GM19452 (cell line): ENCODE data around the gene THAP4.
"Not testable (repeated sequence)": the region's sequence is repeated elsewhere in the genome, so short reads cannot be mapped to it uniquely, and the experiment has no call there.

Source experiments
- ATAC-seq: cut with Tn5 transposase; IDR thresholded peaks from one replicate; pipeline ENCODE4 v1.9.1; 2021; ENCODE audit not compliant: unreplicated experiment

The THAP4 gene

DNA sequence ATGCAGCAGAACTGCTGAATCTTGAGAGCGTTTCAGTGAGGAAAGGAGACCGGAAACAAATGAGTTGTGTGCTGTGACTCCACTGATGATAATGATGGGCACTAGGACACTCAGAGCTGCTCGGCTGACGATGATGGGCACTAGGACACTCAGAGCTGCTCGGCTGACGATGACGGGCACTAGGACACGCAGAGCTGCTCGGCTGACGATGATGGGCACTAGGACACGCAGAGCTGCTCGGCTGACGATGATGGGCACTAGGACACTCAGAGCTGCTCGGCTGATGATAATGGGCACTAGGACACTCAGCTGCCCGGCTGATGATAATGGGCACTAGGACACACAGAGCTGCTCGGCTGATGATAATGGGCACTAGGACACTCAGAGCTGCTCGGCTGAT is 47.1 kb downstream of the THAP4 start:
- not testable (repeated sequence) for ATAC-seq

DNA sequence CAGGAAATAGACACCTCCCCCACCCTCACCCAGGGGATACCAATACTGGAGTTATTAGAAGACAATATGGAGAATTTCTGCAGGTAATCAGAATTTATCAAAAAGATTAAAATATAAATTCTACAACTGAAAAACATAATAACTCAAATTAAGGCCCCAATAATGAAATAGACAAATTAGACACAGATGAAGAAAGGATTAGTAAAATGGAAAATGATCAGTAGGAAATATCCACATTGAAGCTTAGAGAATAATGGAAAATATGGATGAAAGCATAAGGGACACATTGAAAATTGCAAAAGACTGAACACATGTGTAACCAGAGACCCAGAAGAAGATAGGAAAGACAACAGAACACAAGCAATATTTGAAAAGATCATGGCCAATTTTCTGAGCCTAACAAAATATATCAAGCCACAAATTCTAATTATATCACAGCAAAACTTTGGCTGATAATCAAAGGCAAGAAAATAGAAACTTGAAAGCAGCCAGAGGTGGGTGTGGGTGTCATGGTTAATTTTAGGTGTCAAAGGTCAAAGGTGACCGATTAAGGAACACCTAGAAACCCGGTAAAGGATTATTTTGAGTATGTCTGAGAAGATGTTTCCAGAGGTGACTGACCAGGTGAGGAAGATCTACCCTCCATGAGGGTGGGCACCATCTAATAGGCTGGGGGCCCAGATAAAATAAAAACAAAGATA is 50.2 kb downstream of the THAP4 start:
- ATAC-seq: no peak

DNA sequence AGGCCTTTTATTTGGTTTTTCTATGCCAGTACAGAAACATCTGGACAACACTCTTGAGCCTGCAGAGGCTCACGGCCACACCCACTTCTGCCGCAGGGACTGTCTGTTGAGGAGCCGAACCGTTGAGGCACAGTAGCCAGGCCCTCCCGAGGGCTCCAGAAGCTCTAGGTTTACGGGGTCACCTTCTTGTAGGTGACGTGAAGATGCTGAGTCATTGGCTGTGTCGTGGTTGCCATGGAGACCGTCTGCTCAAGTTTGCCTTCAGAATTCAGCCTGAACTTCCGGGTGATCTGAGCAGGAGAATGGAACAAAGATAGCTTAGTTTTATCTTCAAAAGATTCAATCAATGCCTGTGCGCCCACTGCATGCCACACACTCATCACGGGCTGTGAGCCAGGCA is 52.5 kb downstream of the THAP4 start:
- ATAC-seq: no peak

DNA sequence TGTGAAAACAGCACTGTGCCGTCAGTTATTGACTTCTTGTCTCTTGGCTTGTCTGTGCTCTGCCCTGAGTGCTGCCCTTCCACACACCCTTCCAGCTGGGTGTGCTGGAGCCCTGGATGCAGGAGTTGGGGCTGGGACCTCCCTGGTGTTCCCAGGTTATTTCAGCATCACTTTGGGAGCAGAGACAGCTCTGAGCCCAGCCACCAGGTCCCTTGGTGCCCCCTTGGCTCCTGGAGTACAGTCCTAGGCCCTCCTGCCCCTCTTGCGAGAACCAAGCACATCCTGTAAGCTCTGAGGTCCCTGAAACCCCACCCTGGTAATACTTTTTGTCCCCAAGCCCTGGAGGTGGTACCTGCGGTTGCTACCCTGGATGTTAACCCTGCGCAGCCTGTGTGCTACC is 54.2 kb downstream of the THAP4 start:
- ATAC-seq: no peak

DNA sequence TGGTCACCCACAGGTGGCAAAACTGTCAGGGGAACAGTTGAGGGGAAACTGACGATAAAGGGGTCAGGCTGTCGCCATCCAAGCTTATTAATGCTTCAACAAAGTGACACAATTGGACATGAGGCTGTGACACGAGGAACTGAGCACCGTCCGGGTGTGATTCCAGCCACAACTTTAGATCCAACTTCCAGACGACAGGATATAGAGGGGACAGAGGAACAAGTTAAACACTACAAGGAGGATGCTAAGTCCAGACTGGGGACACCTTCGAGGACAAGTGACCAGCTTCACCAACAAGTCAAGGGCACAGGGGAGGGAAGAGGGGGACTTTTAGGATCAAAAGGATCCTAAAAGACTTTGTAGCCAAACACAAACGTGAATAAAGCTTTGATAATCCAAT is 54.6 kb downstream of the THAP4 start:
- no peak for ATAC-seq

DNA sequence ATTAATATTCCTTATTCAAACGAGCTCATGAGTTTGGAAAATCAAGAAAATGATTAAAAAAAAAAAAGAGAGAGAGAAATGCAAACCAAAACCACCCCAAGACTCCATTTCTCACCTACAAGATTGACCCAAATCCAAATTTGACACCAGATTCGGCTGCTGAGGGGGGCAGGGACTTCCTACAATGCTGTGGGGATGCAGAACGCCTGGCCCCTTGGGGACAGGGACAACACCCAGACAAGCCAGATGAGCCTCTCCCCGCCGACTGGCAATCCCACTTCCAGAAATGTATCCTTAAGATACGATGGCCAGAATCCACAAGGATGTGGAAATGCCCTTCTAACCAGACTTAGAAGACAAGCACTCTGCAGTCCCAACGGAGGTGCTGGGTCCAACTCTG is 57.7 kb downstream of the THAP4 start:
- no peak for ATAC-seq

DNA sequence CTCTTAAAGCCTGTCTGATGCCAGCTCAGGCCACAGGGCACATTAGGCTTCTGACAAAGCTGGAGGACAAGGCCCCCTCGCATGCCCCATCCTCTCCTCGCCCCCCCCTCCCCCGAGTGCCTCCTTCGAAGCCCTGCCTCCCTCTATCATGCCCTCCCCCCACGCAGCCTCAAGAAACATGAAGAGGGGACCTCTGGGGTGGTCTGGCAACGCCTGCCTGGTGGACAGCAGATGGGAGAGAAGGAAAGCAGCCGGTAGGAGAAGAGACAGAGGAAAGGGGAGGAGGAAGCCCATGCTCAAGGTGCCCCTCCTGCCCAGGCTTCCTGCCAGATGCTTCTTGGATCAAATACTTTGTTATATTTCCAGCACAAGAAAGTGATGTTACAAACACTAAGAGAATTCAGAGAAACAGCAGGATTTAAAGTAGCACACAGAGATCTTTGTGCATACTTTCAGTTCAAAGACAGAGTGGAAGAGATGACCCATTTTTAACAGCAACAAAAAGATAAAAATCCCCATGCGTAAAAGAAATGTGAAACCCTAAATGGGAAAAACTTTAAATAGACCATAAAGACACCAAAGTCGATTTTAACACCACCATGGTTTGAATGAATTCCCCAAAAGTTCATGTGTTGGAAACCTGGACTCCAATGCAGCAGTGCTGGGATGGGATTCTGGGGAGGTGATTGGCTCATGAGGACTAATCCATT is 59.4 kb downstream of the THAP4 start:
- ATAC-seq: no peak

DNA sequence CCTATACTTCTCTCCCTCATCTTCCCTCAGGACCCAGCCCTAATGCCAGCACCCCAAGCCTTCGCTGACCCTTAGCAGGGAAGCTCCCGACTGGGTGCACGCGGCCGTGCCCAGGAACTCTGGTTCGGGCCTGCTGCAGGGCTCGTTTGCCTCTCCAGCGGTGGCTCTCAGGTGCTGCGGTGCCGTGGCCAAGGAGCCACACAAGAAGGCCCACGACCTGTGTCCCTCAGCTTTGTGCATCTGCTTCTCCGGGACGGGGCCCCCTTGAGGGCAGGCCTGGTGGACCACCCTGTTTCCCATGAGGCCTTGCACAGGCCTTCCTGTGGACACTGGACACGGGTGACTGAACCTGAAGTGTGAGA is 60.7 kb downstream of the THAP4 start:
- ATAC-seq: no peak

DNA sequence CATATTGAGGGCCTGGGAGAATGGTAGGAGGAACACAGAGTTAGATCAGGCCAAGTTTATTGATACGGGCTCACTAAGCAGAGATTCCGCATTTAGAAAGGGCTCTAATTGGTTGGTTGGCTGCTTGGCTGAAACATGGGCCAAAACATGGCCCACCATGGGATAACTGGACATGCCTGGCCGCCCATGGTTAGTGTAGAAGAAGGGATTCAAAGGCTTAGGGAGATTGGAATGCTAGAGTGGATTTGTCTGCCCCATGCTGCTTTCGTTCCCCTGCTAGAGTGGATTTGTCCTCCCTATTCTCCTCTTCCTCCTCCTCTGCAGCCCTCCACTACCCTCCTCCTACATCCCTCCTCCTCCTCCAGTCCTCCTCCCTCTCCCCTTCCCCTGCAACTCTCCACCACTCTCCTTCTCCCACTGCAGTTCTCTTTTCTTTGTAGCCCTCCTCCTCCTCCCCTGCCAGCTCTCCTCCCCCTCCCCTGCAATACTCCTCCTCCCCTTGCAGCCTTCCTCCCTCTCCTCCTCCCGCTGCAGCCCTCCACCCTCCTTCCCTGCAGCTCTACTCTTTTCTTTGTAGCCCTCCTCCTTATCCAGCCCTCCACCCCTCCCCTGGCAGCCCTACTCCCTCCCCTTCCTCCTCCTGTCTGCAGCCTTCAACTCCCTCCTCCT is 61.2 kb downstream of the THAP4 start:
- no peak for ATAC-seq

DNA sequence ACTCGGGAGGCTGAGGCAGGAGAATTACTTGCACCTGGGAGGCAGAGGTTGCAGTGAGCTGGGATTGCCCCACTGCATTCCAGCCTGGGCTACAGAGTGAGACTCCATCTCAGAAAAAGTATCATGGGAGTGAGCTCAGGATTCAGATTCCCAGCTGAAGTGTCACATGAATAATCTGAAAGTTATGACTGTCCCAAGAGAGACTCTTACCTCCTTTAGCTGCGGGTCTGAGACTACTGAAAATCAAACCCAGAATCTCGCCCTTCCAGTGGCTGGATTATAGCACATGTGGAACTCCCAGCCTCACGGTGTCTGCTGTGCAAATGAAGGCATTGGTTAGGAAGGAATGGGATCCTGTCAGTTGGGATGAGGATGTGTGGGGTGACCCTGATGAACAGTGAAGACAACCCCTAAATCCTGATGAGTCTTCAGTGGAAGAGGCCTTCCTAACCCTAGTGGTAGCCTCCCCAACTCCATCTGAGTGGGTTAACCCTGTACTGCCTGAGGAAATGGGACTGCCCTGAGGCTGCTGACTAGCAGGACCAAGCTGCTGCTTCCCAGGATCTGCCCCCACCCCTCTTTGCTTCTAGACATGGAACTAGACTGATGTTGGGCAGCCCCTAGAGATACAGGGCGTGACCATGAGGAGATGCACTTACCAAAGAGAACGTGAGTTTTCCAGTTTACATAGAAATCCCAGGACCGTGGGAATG is 61.9 kb downstream of the THAP4 start:
- no peak for ATAC-seq

DNA sequence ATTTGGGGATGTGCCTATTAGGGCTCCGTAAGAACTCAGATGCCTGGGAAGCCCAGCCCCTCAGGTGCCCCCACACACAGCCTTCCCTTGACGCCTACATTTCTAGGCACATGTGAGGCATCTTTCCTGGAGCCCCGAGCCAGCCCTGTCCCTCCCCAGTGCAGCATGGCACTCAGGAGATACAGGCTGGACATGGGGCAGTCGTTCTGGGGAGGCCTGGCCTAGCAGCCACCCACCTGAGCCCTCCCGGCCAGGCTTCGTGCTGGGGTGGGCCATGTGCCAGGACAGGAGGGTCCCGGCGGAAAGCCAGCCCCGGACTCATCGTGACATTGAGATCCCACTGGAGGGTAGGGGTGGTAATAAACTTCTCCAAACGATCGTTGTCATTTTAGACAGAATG is 63.2 kb downstream of the THAP4 start:
- ATAC-seq: no peak

DNA sequence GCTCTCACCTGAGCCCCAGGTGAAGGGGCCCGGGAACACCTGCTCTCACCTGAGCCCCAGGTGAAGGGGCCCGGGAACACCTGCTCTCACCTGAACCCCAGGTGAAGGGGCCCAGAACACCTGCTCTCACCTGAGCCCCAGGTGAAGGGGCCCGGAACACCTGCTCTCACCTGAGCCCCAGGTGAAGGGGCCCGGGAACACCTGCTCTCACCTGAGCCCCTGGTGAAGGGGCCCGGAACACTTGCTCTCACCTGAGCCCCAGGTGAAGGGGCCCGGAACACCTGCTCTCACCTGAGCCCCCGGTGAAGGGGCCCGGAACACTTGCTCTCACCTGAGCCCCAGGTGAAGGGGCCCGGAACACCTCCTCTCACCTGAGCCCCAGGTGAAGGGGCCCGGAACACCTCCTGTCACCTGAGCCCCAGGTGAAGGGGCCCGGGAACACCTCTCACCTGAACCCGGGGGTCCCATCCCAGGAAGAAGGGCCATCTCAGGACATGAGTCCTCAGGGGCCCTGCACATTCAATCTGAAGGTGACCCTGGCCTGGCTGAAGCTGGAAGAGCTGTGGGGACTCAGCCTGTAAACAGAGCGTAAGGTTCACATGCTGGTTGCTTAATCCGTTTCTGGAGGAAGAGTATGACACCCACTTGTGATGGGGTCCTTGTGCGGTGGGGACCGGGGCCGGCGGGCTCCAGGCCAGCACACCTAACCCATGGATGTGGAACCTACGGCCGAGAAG is 63.9 kb downstream of the THAP4 start:
- not testable (repeated sequence) for ATAC-seq

DNA sequence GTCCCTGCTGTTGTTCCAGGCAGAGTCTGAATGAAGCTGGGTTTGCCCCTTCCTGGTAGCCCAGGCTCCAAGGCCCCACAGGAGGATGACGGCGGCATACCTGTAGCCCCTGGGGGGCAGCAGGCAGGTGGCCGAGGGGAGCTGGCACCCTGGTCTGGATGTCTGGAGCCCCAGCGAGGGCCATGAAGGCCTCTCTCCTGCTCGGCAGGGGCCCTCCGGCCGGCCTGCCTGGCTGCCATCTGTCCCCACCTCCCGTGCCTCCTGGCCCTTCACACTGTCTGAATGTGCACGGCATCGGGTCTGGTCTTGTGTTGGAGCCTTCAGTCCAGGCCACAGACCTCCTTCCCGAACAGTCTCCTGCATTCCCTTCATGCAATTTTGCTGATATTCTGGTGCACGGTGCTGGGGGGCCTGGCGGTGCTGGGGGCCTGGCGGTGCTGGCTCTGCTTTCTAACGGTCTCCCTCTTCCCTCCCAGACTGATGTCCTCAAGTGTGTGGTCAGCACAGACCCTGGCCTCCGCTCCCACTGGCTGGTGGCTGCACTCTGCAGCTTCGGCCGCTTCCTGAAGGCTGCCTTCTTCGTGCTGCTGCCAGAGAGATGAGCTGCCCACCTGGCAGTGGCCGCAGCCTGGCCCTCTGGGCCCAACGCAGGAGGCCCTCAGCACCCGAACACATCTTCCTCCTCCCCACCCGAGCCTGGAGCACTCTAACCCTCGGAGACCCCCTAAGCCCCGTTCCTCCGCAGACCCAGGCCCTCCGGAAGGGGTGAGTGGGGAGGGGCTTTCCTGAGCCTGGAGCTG is 64.9 kb downstream of the THAP4 start:
- no peak for ATAC-seq

DNA sequence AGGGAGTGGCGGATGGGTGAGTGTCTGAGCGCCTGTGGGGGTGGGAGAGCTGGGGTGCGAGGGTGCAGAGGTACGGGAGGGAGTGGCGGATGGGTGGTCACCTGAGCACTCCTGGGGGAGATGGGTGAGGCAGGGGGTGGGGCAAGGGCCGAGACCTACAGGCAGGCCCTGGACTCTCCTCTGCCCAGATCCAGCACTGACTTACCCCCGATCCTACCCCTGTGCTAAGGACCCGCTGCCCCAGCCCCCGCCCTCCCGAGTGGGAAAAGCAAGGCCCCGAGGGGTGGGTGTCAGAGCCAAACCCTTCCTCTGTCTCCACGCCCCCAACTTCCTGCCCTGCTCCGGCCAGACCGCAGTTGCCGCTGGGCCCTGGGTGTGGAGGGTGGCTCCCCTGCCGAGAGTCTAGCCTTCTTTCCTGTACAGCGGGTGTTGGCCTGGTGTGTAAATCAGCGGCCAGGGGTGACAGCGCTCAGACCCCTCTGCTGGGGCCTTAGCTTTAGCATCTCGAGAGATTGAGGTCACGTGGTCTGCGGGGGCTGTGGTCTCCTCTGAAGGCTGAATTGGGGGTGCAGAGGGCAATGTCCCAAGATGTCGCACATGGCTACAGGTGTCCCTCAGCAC is 65.9 kb downstream of the THAP4 start:
- no peak for ATAC-seq

DNA sequence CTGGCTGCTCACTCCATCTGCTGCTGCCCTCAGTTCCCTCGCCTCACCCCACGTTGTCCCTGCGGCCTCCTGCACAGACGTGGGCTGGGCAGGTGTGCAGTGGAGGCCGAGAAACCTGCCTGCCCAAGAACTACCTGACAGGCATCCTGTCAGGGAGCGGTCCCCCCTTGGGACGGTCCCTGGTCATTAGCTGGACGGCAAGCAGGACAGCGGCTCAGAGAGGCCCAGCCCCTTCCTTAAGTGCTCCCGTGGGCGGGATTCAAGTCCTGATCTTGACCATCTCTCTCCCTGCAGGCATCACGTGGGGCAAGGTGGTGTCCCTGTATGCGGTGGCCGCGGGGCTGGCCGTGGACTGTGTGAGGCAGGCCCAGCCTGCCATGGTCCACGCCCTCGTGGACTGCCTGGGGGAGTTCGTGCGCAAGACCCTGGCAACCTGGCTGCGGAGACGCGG is 67.1 kb downstream of the THAP4 start:
- ATAC-seq: no peak

DNA sequence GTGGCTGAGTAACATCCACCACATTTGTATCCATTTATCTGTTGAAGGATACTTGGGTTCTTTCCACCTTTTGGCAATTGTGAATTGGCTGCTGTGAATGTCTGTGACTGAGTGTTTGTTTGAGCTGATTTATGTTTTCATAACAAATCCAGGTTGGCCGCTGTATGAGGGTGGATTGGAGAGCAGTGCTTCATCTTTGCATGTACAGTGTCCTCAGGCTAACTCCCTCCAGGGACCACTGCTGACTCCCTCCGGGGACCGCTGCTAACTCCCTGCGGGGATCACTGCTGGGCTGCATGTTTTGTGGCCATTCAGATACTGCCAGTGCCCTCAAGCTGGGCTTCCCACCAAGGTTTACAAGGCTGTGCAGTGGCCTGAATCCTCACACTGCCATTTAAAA is 68.2 kb downstream of the THAP4 start:
- ATAC-seq: no peak

DNA sequence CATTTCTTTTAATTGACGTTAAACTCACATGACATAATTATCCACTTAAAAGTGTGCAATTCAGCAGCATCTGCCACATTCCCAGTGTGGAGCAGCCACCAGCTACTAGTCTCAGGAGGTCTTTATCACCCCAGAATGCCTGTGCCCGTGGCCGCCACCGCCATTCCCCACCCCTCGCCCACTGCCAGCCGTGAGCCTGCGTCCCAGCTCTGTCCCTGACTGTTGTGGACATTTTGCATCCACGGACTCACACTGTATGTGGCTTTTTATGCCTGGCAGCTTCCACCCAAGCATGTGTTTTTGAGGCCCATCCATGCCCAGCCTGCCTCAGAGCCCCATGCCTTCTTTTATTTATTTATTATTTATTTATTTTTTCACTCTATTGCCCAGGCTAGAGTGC is 69.2 kb downstream of the THAP4 start:
- no peak for ATAC-seq

DNA sequence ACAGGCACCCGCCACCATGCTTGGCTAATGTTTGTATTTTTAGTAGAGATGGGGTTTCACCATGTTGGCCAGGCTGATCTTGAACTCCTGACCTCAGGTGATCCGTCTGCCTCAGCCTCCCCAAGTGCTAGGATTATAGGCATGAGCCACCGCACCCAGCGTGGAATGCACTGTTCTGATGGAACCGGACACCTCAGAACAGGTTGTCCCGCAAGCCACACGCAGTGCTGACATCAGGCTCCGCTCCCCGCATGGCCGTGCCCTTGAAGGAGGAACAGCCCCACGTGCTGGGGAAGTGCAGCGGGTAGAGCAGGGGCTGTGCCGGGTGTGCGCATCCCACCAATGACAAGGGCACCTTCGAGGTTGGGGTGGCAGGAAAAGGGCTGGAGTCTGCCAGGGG is 69.7 kb downstream of the THAP4 start:
- not testable (repeated sequence) for ATAC-seq

DNA sequence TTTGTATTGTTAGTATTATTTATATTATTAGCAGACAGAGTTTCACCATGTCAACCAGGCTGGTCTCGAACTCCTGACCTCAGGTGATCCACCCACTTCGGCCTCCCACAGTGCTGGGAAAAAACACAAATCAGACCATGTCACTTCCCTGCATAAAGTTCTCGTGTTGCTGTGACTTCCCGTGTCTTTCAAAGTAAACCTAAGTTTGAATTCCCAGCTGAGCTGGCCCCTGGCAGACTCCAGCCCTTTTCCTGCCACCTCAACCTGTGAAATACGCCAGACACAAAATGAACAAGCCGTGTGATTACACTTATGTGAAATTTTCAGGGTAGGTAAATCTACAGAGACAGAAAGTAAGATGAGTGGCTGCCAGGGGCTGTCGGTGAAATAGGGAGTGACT is 70.5 kb downstream of the THAP4 start:
- no peak for ATAC-seq

DNA sequence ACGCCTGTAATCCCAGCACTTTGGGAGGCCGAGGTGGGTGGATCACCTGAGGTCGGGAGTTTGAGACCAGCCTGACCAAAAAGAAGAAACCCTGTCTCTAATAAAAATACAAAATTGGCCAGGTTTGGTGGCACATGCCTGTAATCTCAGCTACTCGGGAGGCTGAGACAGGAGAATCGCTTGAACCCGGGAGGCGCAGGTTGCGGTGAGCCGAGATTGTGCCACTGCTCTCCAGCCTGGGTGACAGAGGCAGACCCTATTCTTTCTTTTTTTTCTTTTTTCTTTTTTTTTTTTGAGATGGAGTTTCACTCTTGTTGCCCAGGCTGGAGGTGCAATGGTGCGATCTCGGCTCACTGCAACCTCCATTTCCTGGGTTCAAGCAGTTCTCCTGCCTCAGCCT is 70.9 kb downstream of the THAP4 start:
- not testable (repeated sequence) for ATAC-seq
